Endodermal cell (in vitro differentiated cells): ENCODE measurements around the gene UVRAG. TPM values are rescaled to one million over a fixed set of nuclear protein-coding genes. Genes with fewer than 3 reads are reported as not detected.

Source experiments
- DNase-seq: peaks from one replicate; pipeline ENCODE4 v3.0.0-alpha.2; 2017
- H3K27ac ChIP-seq: 2 replicates; pipeline ENCODE4 v1.5.1; 2013; ENCODE audit warnings: mild to moderate bottlenecking, low read depth, low read length, moderate library complexity
- H3K27me3 ChIP-seq: 2 replicates; pipeline ENCODE4 v1.6.1; 2013; ENCODE audit warnings: mild to moderate bottlenecking, low read length, moderate library complexity; ENCODE audit not compliant: insufficient read depth, control insufficient read depth, poor library complexity, severe bottlenecking
- H3K36me3 ChIP-seq: 2 replicates; pipeline ENCODE4 v1.7.0; 2013; ENCODE audit warnings: mild to moderate bottlenecking, low read length, moderate library complexity; ENCODE audit not compliant: control insufficient read depth, insufficient read depth
- H3K4me1 ChIP-seq: one replicate; pipeline ENCODE4 v1.7.0; 2013; ENCODE audit warnings: low read length; ENCODE audit not compliant: control insufficient read depth, insufficient read depth
- H3K4me3 ChIP-seq: 2 replicates; pipeline ENCODE4 v1.5.1; 2013; ENCODE audit warnings: mild to moderate bottlenecking, low read length, moderate library complexity
- H3K9ac ChIP-seq: 2 replicates; pipeline ENCODE4 v1.6.1; 2013; ENCODE audit warnings: mild to moderate bottlenecking, low read length, moderate library complexity; ENCODE audit not compliant: poor library complexity, severe bottlenecking; ENCODE audit errors: extremely low read depth
- H3K9me3 ChIP-seq: 2 replicates; pipeline ENCODE4 v1.6.1; 2013; ENCODE audit warnings: mild to moderate bottlenecking, low read length, moderate library complexity; ENCODE audit not compliant: control insufficient read depth
- H3K27ac Mint-ChIP-seq: 2 replicates; pipeline ENCODE4 v1.8.0; 2020; ENCODE audit warnings: mixed read lengths
- H3K27me3 Mint-ChIP-seq: 2 replicates; pipeline ENCODE4 v1.8.0; 2021; ENCODE audit warnings: mild to moderate bottlenecking, mixed read lengths; ENCODE audit not compliant: insufficient read depth
- H3K36me3 Mint-ChIP-seq: 2 replicates; pipeline ENCODE4 v1.8.0; 2020; ENCODE audit warnings: low read depth, mixed read lengths
- H3K4me1 Mint-ChIP-seq: 2 replicates; pipeline ENCODE4 v1.8.0; 2020; ENCODE audit warnings: mixed read lengths
- H3K4me3 Mint-ChIP-seq: 2 replicates; pipeline ENCODE4 v1.8.0; 2020; ENCODE audit warnings: mild to moderate bottlenecking, moderate library complexity, mixed read lengths
- H3K9me3 Mint-ChIP-seq: 2 replicates; pipeline ENCODE4 v1.8.0; 2020; ENCODE audit warnings: mild to moderate bottlenecking, mixed read lengths
- CTCF ChIP-seq: fragments of 200-600 bp; sonication (generic); conservative IDR thresholded peaks from 2 replicates; pipeline ENCODE4 v1.5.0; 2021; ENCODE audit warnings: antibody characterized with exemption, mild to moderate bottlenecking
- WGBS, 2 experiments: methylation state at CpG; one replicate each; pipeline versions ENCODE4 v1.1.5 to v1.1.7; 2013; ENCODE audit warnings: missing lambda C conversion rate in 2 of 2, mixed read lengths in 1 of 2; ENCODE audit not compliant: insufficient coverage in 1 of 2, insufficient read length in 1 of 2; 5-methylcytosine and 5-hydroxymethylcytosine counted together
- total RNA-seq, 2 donors: library from RNA; stranded (reverse); fragmentation: NEBNext Ultra II Directional in 1 of 2; extraction: Animal tissue kit (Norgen Biotek cat#: 25700) in 1 of 2; gene quantifications; 2 replicates in 1 of 2; 3 replicates in 1 of 2; pipeline ENCODE4 v1.2.1, GENCODE V29; 2021

Gene UVRAG
- total RNA-seq, 2 donors from 2014 or later: 19.7 to 34.9 TPM

- Histone ChIP-seq H3K27me3 (peaks cover 35% of the 10 kb centered on the region), H3K36me3 (peaks cover 21% of the 10 kb centered on the region), H3K4me3 (no peak overlapping the region), H3K27ac (no peak overlapping the region), H3K9ac (no peak overlapping the region), H3K4me1 (no peaks in the 10 kb centered on the region), H3K9me3 (no peaks in the 10 kb centered on the region)
- H3K36me3 Mint-ChIP-seq: peaks cover 46% of the 10 kb centered on the region
- no peak for TF ChIP-seq CTCF
- no peaks in the 10 kb centered on the region for H3K4me1 Mint-ChIP-seq
- DNase-seq: peak; percentile 25
- 97% methylated on average over 2 of the region's 2 CpGs; no CpG with 5 or more reads in 1 of the 2 experiments for WGBS, 2 experiments
- H3K9me3 Mint-ChIP-seq: no peaks in the 10 kb centered on the region
- H3K27me3 Mint-ChIP-seq: peaks cover 15% of the 10 kb centered on the region
- H3K27ac Mint-ChIP-seq: no peak overlapping the region
- H3K4me3 Mint-ChIP-seq: no peak overlapping the region
Observed at GRCh38 chr11:76139314-76139713, 324.3 kb downstream of the UVRAG start.

GRCh38 chr11:76140912-76141574 is 326.0 kb downstream of the UVRAG start:
- Histone ChIP-seq H3K9me3 (no peaks in the 10 kb centered on the region), H3K9ac (no peak overlapping the region), H3K36me3 (peaks cover 19% of the 10 kb centered on the region), H3K4me3 (no peak overlapping the region), H3K4me1 (no peaks in the 10 kb centered on the region), H3K27ac (no peak overlapping the region), H3K27me3 (peaks cover 39% of the 10 kb centered on the region)
- TF ChIP-seq CTCF: no peak
- Mint-ChIP-seq H3K4me1 (no peaks in the 10 kb centered on the region), H3K36me3 (peaks cover 33% of the 10 kb centered on the region), H3K4me3 (no peak overlapping the region), H3K27me3 (peaks cover 27% of the 10 kb centered on the region), H3K9me3 (no peaks in the 10 kb centered on the region), H3K27ac (no peak overlapping the region)
- DNase-seq: peak; percentile 32
- WGBS, 2 experiments: 95 to 97% methylated on average over 19 to 22 of the region's 22 CpGs

GRCh38 chr11:76141901-76142588 is 327.0 kb downstream of the UVRAG start:
- Mint-ChIP-seq H3K27me3 (peaks cover 37% of the 10 kb centered on the region), H3K9me3 (no peaks in the 10 kb centered on the region), H3K27ac (no peak overlapping the region), H3K36me3 (peaks cover 31% of the 10 kb centered on the region), H3K4me1 (no peaks in the 10 kb centered on the region), H3K4me3 (no peak overlapping the region)
- peak; percentile 22 for DNase-seq
- Histone ChIP-seq H3K27me3 (peaks cover 45% of the 10 kb centered on the region), H3K27ac (no peak overlapping the region), H3K4me3 (no peak overlapping the region), H3K4me1 (no peaks in the 10 kb centered on the region), H3K9me3 (no peaks in the 10 kb centered on the region), H3K9ac (no peak overlapping the region), H3K36me3 (peaks cover 17% of the 10 kb centered on the region)
- 89 to 96% methylated on average over 5 to 12 of the region's 12 CpGs for WGBS, 2 experiments
- no peak for TF ChIP-seq CTCF
